ENCODE results near the gene CENPM.

The CENPM gene

DNA sequence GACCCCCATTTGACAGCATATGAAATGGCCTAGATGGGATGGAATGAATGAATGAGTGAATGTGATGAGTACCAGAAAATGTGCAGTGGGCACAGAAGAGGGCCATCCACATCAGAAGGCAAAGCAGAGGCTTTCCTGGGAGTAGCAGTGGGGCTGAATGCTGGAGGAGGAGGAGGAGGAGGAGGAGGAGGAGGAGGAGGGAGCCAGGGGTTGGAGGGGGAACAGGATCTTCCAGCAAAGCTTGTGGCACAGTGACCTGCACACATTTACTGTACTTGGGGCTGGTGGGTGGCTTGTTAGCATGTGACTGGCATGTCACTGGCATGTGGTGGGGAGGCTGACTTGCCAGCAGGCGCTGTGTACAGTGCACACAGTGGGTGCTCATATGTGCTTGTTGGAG, 31.8 kb upstream of the CENPM start:
- H3K27ac ChIP-seq (ENCODE audit: low read depth, low read length): no peak overlapping the region
- H3K4me1 ChIP-seq (ENCODE audit: control insufficient read depth in 1 of 2, insufficient read depth in 2 of 2, low read length in 2 of 2): peaks cover 0 to 5% of the 10 kb centered on the region in 2 donors
- no peak overlapping the region for H3K9ac ChIP-seq (ENCODE audit: low read depth in 1 of 2, low read length in 2 of 2)
- no peak overlapping the region for H3K4me3 ChIP-seq (ENCODE audit: low read depth in 1 of 2, low read length in 2 of 2)
- no peaks in the 10 kb centered on the region for H3K9me3 ChIP-seq (ENCODE audit: control insufficient read depth in 1 of 2, low read length in 2 of 2)
- peaks cover 29 to 37% of the 10 kb centered on the region in 2 donors for H3K27me3 ChIP-seq (ENCODE audit: control insufficient read depth in 1 of 2, insufficient read depth in 2 of 2, low read length in 2 of 2)
- H3K36me3 ChIP-seq (ENCODE audit: control insufficient read depth in 1 of 2, insufficient read depth in 2 of 2, low read length in 2 of 2): no peaks in the 10 kb centered on the region

DNA sequence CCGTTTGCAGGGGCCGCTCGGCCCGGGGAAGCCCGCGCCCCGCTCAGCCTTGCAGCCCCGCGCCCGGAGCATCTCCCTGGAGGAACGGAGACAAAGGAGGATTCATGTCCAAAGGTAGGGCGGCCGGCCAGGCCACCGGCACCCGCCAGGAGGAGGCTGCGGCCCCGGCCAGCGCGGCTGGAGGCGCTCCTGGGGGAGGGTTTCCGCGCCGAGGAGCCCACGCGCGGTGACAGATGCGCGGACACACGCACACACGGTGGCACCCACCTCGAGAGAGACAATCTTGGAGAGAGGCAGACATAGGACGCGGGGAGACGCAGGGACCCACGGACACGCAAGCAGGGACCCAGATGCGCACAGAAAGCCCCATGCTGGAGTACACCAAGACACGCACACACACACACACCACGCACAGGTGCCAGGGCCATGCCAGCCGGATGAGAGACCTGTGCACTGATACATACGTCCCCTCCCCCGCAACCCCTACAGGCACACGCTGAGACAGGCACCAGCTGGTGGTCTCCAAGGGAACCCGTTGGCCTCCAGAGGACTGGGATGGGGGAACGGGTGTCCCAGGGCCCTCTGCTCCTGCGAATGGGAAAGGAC, 30.1 kb upstream of the CENPM start:
- no peak overlapping the region for H3K27ac ChIP-seq (ENCODE audit: low read depth, low read length)
- H3K9ac ChIP-seq (ENCODE audit: low read depth in 1 of 2, low read length in 2 of 2): no peak overlapping the region
- H3K4me1 ChIP-seq (ENCODE audit: control insufficient read depth in 1 of 2, insufficient read depth in 2 of 2, low read length in 2 of 2): peaks cover 0 to 5% of the 10 kb centered on the region in 2 donors
- no peaks in the 10 kb centered on the region for H3K36me3 ChIP-seq (ENCODE audit: control insufficient read depth in 1 of 2, insufficient read depth in 2 of 2, low read length in 2 of 2)
- no peaks in the 10 kb centered on the region for H3K9me3 ChIP-seq (ENCODE audit: control insufficient read depth in 1 of 2, low read length in 2 of 2)
- H3K4me3 ChIP-seq (ENCODE audit: low read depth in 1 of 2, low read length in 2 of 2): peak overlapping the region; percentile 56 to 65
- H3K27me3 ChIP-seq (ENCODE audit: control insufficient read depth in 1 of 2, insufficient read depth in 2 of 2, low read length in 2 of 2): peaks cover 29 to 46% of the 10 kb centered on the region in 2 donors

DNA sequence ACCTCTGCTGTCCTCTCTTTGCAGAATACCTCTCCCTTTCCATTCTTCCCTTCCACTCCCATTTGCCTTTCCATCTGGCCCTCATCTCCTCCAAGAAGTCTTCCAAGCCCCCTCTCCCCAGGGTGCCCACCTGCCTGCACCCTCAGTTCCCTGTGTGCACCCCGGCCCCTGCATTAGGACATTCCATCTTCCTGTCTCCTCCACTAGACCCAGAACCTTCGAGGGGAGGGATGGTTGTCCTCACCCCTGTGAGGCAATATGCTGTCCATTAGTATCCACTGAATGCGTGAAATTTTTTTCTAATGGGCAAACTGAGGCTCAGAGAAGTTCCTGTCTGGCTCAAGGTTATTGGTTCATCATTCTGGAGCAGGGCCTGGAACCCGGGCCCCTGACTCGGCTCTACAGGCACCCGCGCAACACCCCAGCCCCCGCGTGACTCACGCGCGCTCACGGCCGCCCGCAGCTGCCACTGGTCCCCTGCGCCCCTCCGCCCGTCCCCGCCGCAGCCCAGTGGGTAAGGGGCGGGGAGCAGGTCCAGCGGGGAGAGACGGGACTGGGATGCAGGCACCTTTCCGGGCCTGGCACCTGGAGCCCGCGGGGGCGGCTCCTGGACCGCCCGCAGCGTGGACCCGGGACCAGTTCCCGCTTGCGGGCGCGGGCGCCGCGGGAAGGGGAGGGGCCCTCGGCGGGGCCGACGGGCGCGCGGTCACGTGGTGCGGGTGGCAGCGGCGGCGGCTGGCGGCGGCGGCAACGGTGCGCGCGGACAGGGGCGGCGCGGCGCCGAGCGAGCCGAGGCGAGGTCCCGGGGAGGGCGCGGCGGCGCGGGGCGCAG, 29.3 kb upstream of the CENPM start:
- no peaks in the 10 kb centered on the region for H3K36me3 ChIP-seq (ENCODE audit: control insufficient read depth in 1 of 2, insufficient read depth in 2 of 2, low read length in 2 of 2)
- no peaks in the 10 kb centered on the region for H3K9me3 ChIP-seq (ENCODE audit: control insufficient read depth in 1 of 2, low read length in 2 of 2)
- no peak overlapping the region for H3K9ac ChIP-seq (ENCODE audit: low read depth in 1 of 2, low read length in 2 of 2)
- H3K4me1 ChIP-seq (ENCODE audit: control insufficient read depth in 1 of 2, insufficient read depth in 2 of 2, low read length in 2 of 2): peaks cover 0 to 5% of the 10 kb centered on the region in 2 donors
- peaks cover 29 to 46% of the 10 kb centered on the region in 2 donors for H3K27me3 ChIP-seq (ENCODE audit: control insufficient read depth in 1 of 2, insufficient read depth in 2 of 2, low read length in 2 of 2)
- no peak overlapping the region for H3K27ac ChIP-seq (ENCODE audit: low read depth, low read length)
- H3K4me3 ChIP-seq (ENCODE audit: low read depth in 1 of 2, low read length in 2 of 2): peak overlapping the region; percentile 22 to 36

DNA sequence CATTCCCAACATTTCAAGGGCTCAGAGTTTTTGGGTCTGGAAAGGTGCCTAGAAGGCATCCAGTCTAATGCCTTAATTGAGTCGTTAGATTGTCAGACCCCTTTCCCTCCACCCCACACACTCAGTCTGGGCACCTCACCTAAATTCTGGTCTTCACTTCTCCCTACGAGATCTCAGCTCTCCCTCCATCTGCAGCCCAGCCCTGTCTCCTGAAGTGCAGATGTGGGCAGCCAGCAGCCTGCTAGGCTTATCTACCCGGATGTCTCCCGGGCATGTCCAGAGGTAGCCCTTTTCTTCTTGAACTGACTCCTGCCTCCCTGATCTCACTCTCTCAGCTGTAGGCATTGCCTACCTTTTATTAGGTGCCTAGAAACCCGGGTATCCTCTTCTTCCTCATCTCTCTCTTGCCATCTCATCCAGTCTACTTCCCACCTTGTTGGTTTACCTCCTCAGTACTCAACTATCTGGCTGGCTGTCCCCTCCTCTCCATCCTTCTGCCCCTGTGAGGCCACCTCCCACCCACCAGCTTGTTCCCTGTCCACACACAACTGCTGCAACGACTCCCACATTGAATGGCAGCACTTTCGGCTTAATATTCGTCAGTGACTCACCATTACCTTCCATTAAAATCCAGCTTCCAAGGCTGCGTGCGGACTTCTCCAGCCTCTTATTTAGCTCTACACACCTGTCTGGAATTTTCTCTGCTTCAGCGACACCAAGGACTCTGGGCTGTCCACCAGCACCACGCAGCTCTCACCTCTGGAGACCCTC, 28.5 kb upstream of the CENPM start:
- Histone ChIP-seq H3K27ac (ENCODE audit: low read depth, low read length) (no peak overlapping the region), H3K9ac (ENCODE audit: low read depth in 1 of 2, low read length in 2 of 2) (no peak overlapping the region), H3K4me3 (ENCODE audit: low read depth in 1 of 2, low read length in 2 of 2) (no peak overlapping the region), H3K36me3 (ENCODE audit: control insufficient read depth in 1 of 2, insufficient read depth in 2 of 2, low read length in 2 of 2) (no peaks in the 10 kb centered on the region), H3K4me1 (ENCODE audit: control insufficient read depth in 1 of 2, insufficient read depth in 2 of 2, low read length in 2 of 2) (peaks cover 0 to 5% of the 10 kb centered on the region in 2 donors), H3K27me3 (ENCODE audit: control insufficient read depth in 1 of 2, insufficient read depth in 2 of 2, low read length in 2 of 2) (peaks cover 29 to 46% of the 10 kb centered on the region in 2 donors), H3K9me3 (ENCODE audit: control insufficient read depth in 1 of 2, low read length in 2 of 2) (no peaks in the 10 kb centered on the region)

DNA sequence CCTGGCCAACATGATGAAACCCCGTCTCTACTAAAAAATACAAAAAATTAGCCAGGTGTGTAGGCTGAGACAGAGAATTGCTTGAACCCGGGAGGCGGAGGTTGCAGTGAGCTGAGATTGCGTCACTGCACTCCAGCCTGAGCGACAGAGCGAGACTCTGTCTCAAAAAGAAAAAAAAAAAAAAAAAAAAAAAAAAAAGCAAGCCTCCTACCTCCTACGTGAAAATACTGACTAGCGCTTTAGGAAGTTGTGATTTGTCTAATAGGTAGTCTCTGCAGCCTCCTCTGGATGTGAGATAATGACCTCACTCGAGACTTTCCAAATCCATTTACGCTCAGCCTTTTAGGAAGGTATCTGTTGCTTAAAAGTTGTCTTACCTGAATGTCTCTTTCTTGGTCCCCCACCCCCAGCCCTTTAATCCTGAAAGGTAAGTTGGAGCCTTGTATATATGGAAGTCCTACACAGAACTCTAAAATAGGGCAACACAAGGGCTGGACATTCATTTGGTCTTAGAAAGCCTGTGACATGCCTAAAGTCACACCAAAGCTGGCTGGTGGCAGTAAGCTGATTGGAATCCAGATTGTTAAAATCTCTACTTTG, 27.8 kb upstream of the CENPM start:
- Histone ChIP-seq H3K9ac (ENCODE audit: low read depth in 1 of 2, low read length in 2 of 2) (no peak overlapping the region), H3K36me3 (ENCODE audit: control insufficient read depth in 1 of 2, insufficient read depth in 2 of 2, low read length in 2 of 2) (no peaks in the 10 kb centered on the region), H3K27ac (ENCODE audit: low read depth, low read length) (no peak overlapping the region), H3K4me3 (ENCODE audit: low read depth in 1 of 2, low read length in 2 of 2) (no peak overlapping the region), H3K4me1 (ENCODE audit: control insufficient read depth in 1 of 2, insufficient read depth in 2 of 2, low read length in 2 of 2) (peaks cover 0 to 5% of the 10 kb centered on the region in 2 donors), H3K9me3 (ENCODE audit: control insufficient read depth in 1 of 2, low read length in 2 of 2) (no peaks in the 10 kb centered on the region), H3K27me3 (ENCODE audit: control insufficient read depth in 1 of 2, insufficient read depth in 2 of 2, low read length in 2 of 2) (peaks cover 29 to 46% of the 10 kb centered on the region in 2 donors)

DNA sequence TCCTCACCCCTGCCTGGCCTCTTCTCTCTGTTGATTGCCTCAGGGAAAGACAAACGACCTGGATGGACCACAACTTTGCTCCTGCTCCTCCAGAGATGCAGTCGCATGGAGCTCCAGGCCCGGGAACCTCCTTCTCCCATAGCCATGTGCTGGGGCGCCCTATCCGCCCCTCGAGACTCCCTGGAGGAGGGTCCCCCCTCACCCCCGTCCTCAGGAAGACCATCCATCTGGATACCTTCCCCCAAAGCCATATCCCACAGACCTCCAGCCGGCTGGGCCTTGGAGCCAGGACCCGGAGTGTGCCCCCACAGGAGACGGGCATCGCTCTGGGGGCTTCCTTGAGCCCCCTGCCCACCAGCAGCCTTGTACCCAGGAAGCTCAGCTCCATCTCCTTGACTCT, 24.5 kb upstream of the CENPM start:
- peaks cover 16 to 27% of the 10 kb centered on the region in 2 donors for H3K27me3 ChIP-seq (ENCODE audit: control insufficient read depth in 1 of 2, insufficient read depth in 2 of 2, low read length in 2 of 2)
- H3K9ac ChIP-seq (ENCODE audit: low read depth in 1 of 2, low read length in 2 of 2): no peak overlapping the region
- H3K4me1 ChIP-seq (ENCODE audit: control insufficient read depth in 1 of 2, insufficient read depth in 2 of 2, low read length in 2 of 2): no peaks in the 10 kb centered on the region
- H3K4me3 ChIP-seq (ENCODE audit: low read depth in 1 of 2, low read length in 2 of 2): no peak overlapping the region
- H3K36me3 ChIP-seq (ENCODE audit: control insufficient read depth in 1 of 2, insufficient read depth in 2 of 2, low read length in 2 of 2): no peaks in the 10 kb centered on the region
- no peaks in the 10 kb centered on the region for H3K9me3 ChIP-seq (ENCODE audit: control insufficient read depth in 1 of 2, low read length in 2 of 2)
- H3K27ac ChIP-seq (ENCODE audit: low read depth, low read length): no peak overlapping the region

DNA sequence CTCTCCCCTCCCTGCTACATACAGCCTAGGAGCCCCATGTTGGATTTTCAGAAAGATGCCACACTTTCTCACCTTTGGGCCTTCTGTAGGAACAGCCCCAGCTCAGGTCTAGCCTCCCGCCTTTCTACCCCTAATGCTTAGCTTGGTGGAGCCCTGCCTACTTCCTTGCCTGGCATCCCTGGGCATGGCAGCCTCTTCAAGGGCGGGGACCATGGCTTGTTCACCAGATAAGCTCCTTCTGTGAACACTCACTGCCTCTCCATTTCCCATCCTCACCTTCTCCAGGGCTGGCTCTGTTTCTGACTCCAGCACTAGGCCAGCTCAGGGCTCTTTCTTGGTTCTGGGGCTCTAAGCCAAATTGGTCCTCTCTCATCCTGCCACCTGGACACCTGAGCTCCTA, 23.6 kb upstream of the CENPM start:
- Histone ChIP-seq H3K4me1 (ENCODE audit: control insufficient read depth in 1 of 2, insufficient read depth in 2 of 2, low read length in 2 of 2) (no peaks in the 10 kb centered on the region), H3K27ac (ENCODE audit: low read depth, low read length) (no peak overlapping the region), H3K9me3 (ENCODE audit: control insufficient read depth in 1 of 2, low read length in 2 of 2) (no peaks in the 10 kb centered on the region), H3K36me3 (ENCODE audit: control insufficient read depth in 1 of 2, insufficient read depth in 2 of 2, low read length in 2 of 2) (no peaks in the 10 kb centered on the region), H3K4me3 (ENCODE audit: low read depth in 1 of 2, low read length in 2 of 2) (no peak overlapping the region), H3K9ac (ENCODE audit: low read depth in 1 of 2, low read length in 2 of 2) (no peak overlapping the region), H3K27me3 (ENCODE audit: control insufficient read depth in 1 of 2, insufficient read depth in 2 of 2, low read length in 2 of 2) (peaks cover 7 to 18% of the 10 kb centered on the region in 2 donors)

DNA sequence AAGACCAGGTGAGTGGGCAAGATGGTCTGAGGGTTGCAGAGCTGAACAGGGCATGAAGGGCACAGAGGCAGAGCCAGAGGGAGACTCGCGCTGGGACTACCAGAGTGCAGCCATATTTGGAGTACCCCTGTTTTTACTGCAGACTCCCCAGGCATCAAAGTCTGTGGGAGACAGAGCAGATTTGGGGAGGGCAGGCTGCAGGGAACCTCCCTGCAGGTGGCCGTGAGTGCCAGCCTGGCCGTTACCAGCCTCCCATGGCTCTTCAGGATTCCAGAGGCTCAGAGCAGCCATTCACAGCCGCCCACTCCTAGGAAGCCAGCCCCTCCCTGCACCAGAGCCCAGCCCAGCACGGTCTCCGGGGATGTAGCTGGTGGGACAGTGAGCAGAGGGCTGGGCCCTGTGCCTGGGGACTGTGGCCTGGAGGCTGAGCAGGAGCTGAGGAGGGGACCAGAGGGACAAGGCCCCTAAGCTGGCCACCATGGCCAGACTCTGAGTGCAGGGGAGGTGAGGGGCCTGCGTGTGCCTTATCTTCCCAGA, 22.2 kb upstream of the CENPM start, which contains the start of gene SEPTIN3:
Gene SEPTIN3 (plus strand): TSS at position 334 of the 537 bp plus-strand sequence. CDS start 2,050 bp downstream, outside the sequence.
- Histone ChIP-seq H3K27ac (ENCODE audit: low read depth, low read length) (no peak within 1 kb of the TSS), H3K27me3 (ENCODE audit: control insufficient read depth in 1 of 2, insufficient read depth in 2 of 2, low read length in 2 of 2) (peaks cover 0 to 9% of the 10 kb centered on the region in 2 donors), H3K9ac (ENCODE audit: low read depth in 1 of 2, low read length in 2 of 2) (no peak within 1 kb of the TSS), H3K4me3 (ENCODE audit: low read depth in 1 of 2, low read length in 2 of 2) (no peak within 1 kb of the TSS), H3K36me3 (ENCODE audit: control insufficient read depth in 1 of 2, insufficient read depth in 2 of 2, low read length in 2 of 2) (no peaks in the 10 kb centered on the region), H3K4me1 (ENCODE audit: control insufficient read depth in 1 of 2, insufficient read depth in 2 of 2, low read length in 2 of 2) (no peaks in the 10 kb centered on the region), H3K9me3 (ENCODE audit: control insufficient read depth in 1 of 2, low read length in 2 of 2) (no peaks in the 10 kb centered on the region)

DNA sequence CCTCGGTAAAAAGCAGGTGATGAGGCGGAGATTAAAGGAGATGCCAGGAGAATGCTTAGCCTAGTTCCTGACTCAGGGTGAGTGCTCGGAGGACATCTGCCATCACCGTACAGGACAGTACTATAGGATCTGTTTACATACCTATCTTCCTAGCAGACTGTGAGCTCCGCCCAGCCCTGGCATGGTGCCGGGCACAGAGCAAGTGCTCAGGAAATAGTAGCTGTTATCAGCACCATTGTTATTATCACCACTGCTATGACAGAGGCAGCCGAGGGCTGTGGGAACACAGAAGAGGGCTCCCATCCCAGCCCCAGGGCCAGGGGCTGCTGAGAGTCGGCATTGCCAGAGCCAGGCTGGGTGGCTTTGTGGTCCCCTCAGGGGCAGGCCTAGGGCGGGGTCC, 21.6 kb upstream of the CENPM start:
- no peaks in the 10 kb centered on the region for H3K4me1 ChIP-seq (ENCODE audit: control insufficient read depth in 1 of 2, insufficient read depth in 2 of 2, low read length in 2 of 2)
- H3K27me3 ChIP-seq (ENCODE audit: control insufficient read depth in 1 of 2, insufficient read depth in 2 of 2, low read length in 2 of 2): peaks cover 0 to 9% of the 10 kb centered on the region in 2 donors
- H3K9ac ChIP-seq (ENCODE audit: low read depth in 1 of 2, low read length in 2 of 2): no peak overlapping the region
- no peak overlapping the region for H3K27ac ChIP-seq (ENCODE audit: low read depth, low read length)
- H3K9me3 ChIP-seq (ENCODE audit: control insufficient read depth in 1 of 2, low read length in 2 of 2): no peaks in the 10 kb centered on the region
- no peaks in the 10 kb centered on the region for H3K36me3 ChIP-seq (ENCODE audit: control insufficient read depth in 1 of 2, insufficient read depth in 2 of 2, low read length in 2 of 2)
- H3K4me3 ChIP-seq (ENCODE audit: low read depth in 1 of 2, low read length in 2 of 2): no peak overlapping the region
